ENCODE measurements around the gene CREB1.

CREB1 gene

DNA sequence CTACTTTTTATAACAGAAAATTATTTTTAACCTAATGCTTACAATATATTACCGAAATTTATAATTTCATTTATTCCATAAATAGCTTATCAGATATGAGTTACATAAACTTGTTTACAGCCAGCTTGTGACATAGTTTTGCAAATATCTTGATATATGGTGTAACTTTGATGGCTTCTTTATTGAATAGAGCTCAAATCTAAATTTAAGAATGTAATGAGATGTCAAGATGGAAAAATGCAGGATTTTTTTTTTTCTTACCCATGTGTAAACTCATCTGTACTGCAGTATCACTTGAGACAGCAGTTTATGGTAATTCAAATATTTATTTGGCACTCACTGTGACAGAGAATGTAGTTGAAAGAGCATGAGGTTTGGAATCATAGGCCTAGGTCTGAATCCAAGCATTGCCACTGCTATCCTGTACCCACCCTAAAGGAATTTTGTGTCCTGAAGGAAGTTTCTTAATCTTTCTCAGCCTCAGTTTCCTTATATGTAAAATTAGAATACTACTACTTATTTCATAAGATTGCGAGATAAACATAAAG, 3.8 kb downstream of the CREB1 start:
- Histone ChIP-seq H3K27me3 (no peaks in the 10 kb centered on the region), H3K4me2 (peak overlapping the region; percentile 89), H3K4me3 (no peak overlapping the region), H3K9ac (no peak overlapping the region), H3K9me3 (peaks cover 8% of the 10 kb centered on the region; the same call in 1 of the 2 replicates), H4K20me1 (peaks cover 78% of the 10 kb centered on the region), H3K4me1 (peaks cover 43% of the 10 kb centered on the region), H3K27ac (no peak overlapping the region), H3K36me3 (peaks cover 38% of the 10 kb centered on the region)
- TF ChIP-seq Cebpa-rat (IDR thresholded peaks at IDR 0.05), result no peak

DNA sequence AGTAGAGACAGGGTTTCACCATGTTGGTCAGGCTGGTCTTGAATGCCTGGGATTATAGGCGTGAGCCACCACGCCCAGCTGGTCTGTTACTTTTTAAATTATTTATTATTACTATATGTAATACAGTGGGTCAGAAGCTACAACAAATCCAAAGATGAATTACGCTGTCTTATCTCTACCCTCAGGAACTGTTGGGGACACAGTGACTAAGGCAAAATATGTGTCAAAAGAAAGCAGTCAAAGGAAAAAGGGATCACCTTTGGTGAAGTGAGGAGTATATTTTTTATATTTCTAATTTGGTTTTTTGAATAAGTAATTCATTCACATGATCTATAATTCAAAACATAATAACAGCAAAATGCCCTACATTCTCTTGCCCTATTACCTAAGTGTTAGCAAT, 4.7 kb downstream of the CREB1 start:
- H3K4me2 ChIP-seq, result peak overlapping the region; percentile 31
- H3K4me3 ChIP-seq, result no peak overlapping the region

DNA sequence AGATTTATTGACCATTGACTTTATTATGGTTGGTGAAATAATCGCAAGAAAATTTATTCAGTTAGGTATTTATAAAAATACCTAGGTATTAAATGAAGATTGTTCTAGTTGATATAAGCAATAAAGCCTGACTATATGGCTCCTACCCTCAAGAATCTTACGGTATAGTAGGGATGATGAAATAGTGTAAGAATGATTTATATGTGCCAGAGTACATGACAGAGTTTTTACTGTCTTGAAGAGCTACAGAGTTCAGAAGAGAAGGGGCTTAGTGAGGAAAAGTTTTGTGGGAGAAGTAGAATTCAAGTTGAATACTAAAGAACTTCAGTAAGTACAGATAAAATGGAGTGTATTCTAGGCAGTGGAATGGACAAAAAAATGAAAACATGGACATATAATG, 9.7 kb downstream of the CREB1 start:
- Histone ChIP-seq H3K36me3 (peaks cover 80% of the 10 kb centered on the region), H3K9me3 (peaks cover 21% of the 10 kb centered on the region; the same call in 1 of the 2 replicates), H3K9ac (no peak overlapping the region), H3K27me3 (no peaks in the 10 kb centered on the region), H3K4me3 (no peak overlapping the region), H3K4me2 (no peak overlapping the region), H4K20me1 (peaks cover 94% of the 10 kb centered on the region), H3K27ac (no peak overlapping the region), H3K4me1 (peaks cover 7% of the 10 kb centered on the region)
- no peak for TF ChIP-seq Cebpa-rat (IDR thresholded peaks at IDR 0.05)

More for the DNA sequence above, 4.7 kb downstream of the CREB1 start:
- no peak overlapping the region for H3K9ac ChIP-seq
- H3K9me3 ChIP-seq, result peaks cover 14% of the 10 kb centered on the region; the same call in 1 of the 2 replicates
- TF ChIP-seq Cebpa-rat (IDR thresholded peaks at IDR 0.05), result no peak
- no peaks in the 10 kb centered on the region for H3K27me3 ChIP-seq
- peaks cover 36% of the 10 kb centered on the region for H3K4me1 ChIP-seq
- no peak overlapping the region for H3K27ac ChIP-seq
- H3K36me3 ChIP-seq, result peaks cover 46% of the 10 kb centered on the region
- H4K20me1 ChIP-seq, result peaks cover 85% of the 10 kb centered on the region

DNA sequence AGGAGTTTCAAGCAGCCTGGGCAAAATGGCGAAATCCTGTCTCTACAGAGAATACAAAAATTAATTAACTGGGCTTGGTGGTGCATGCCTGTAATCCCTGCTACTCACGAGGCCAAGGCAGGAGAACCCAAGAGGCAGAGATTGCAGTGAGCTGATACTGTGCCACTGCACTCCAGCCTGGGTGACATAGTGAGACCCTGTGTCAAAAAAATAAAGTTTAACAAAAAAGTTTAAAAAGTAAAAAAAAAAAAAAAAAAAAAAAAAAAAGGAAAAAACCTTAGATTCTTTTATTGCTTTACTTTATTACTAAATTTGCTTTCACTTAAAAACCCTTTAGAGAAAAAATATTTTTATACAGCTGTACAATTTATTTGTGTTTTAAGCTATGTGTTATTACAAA, 10.7 kb downstream of the CREB1 start:
- Histone ChIP-seq H3K4me1 (no peaks in the 10 kb centered on the region), H3K4me3 (no peak overlapping the region), H3K36me3 (peaks cover 86% of the 10 kb centered on the region), H3K4me2 (no peak overlapping the region), H4K20me1 (peaks cover 96% of the 10 kb centered on the region), H3K9ac (no peak overlapping the region), H3K9me3 (peaks cover 21% of the 10 kb centered on the region; the same call in 1 of the 2 replicates), H3K27ac (no peak overlapping the region), H3K27me3 (no peaks in the 10 kb centered on the region)
- TF ChIP-seq Cebpa-rat (IDR thresholded peaks at IDR 0.05), result no peak

DNA sequence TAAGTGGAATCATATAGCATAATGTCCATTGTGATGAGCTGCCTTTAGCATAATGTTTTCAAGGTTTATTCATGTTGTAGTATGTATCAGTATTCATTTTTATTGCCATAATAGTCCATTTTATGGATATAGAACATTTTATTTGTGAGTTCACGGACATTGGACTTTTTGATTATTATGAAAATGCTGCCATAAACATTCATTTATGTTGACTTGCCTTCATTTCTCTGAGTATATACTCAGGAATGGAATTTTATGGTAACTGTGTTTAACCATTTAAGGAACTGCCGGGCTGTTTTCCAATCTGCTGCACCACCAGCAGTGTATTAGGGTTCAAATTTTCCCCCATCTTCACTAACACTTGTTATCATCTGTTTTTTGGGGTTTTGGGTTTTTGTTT, 12.2 kb downstream of the CREB1 start:
- Histone ChIP-seq H3K36me3 (peaks cover 86% of the 10 kb centered on the region), H3K4me1 (no peaks in the 10 kb centered on the region), H3K27ac (no peak overlapping the region), H3K27me3 (no peaks in the 10 kb centered on the region), H3K4me3 (no peak overlapping the region), H3K9me3 (peaks cover 17% of the 10 kb centered on the region; the same call in 1 of the 2 replicates), H3K9ac (no peak overlapping the region), H3K4me2 (no peak overlapping the region), H4K20me1 (peaks cover 98% of the 10 kb centered on the region)
- no peak for TF ChIP-seq Cebpa-rat (IDR thresholded peaks at IDR 0.05)

DNA sequence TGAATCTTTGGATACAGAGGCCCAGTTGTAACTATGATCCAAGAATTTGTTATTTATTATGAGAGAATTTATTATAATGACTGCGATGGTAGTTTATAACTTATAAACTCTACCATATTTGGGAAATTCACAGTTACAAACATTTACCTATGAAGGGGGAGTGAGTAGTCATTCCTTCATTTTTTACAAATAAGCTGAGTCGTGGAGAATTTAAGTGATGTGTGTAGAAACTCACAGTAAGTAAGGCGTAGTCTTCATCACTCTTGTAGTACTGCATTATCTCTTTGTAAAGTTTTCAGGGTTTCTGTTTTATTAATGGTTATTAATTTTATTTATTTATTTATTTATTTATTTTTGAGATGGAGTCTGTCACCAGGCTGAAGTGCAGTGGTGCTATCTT, 13.5 kb downstream of the CREB1 start:
- Histone ChIP-seq H3K4me2 (no peak overlapping the region), H3K27me3 (no peaks in the 10 kb centered on the region), H3K36me3 (peaks cover 74% of the 10 kb centered on the region), H3K9ac (no peak overlapping the region), H3K27ac (no peak overlapping the region), H4K20me1 (peaks cover 98% of the 10 kb centered on the region), H3K9me3 (peaks cover 15% of the 10 kb centered on the region; the same call in 1 of the 2 replicates), H3K4me3 (no peak overlapping the region), H3K4me1 (no peaks in the 10 kb centered on the region)
- TF ChIP-seq Cebpa-rat (IDR thresholded peaks at IDR 0.05), result no peak

DNA sequence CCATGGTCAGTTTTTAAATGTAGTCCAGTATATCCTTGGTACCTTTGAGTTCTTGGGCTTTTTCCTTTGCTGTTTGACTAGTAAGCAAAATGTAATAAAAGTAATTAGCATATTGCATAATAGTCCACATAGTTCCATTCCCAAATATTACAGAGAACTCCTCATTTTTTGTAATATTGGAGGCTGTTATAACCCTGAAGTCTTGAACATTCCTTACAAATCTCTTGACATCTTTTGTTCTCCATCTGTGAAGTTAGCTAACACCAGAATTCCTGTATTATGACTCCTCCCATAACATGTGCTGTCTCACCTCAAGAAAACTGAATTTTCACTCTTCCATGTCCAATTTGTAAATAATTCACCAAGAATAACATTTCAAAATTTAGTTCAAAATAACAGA, 17.1 kb downstream of the CREB1 start:
- Histone ChIP-seq H3K4me1 (no peaks in the 10 kb centered on the region), H3K9ac (no peak overlapping the region), H3K9me3 (peaks cover 3% of the 10 kb centered on the region; the same call in 1 of the 2 replicates), H3K36me3 (peaks cover 55% of the 10 kb centered on the region), H3K4me2 (no peak overlapping the region), H3K27ac (no peak overlapping the region), H3K4me3 (no peak overlapping the region), H4K20me1 (peaks cover 100% of the 10 kb centered on the region), H3K27me3 (no peaks in the 10 kb centered on the region)
- no peak for TF ChIP-seq Cebpa-rat (IDR thresholded peaks at IDR 0.05)

DNA sequence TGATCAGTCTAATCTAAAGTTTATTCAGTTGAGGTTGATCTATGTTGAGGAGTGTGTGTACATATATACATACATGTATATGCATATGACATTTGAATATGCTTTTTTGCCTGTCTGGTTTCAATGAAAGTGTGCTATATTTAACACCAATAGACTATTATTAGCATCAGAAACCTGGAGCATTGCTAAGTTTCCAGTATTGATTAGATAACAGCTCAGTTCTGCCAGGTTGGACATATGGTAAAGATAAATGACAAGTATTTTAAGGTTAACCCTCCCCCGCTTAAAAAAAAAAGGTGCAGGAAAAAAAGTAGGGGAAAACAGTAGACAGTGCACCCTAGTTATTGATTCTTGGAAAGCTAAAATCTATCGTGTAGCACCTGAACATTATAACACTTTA, 19.4 kb downstream of the CREB1 start:
- no peak overlapping the region for H3K27ac ChIP-seq

DNA sequence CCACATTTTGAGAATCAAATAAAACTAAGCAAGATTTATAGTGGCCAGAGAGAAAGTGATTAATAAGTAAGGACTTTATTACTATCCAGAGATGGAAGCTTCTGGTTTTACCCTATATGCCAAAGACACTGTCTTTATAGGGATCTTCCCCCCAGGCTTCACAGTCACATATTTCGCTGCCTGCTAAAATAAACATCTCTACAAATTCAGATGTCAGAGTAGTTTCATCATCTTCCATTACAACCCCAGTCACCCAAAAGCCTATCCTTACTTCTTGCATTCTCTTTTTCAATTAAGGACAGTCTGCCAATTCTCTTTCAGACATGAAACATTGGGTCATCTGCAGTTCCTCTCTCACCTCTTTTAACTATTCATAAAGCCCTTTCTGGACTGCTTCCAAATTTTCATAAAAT, 28.3 kb downstream of the CREB1 start:
- TF ChIP-seq Cebpa-rat (IDR thresholded peaks at IDR 0.05), result no peak
- Histone ChIP-seq H3K9ac (no peak overlapping the region), H3K4me1 (no peaks in the 10 kb centered on the region), H3K27ac (no peak overlapping the region), H3K4me2 (no peak overlapping the region), H3K4me3 (no peak overlapping the region), H3K9me3 (no peaks in the 10 kb centered on the region), H4K20me1 (peaks cover 50% of the 10 kb centered on the region), H3K36me3 (peaks cover 77% of the 10 kb centered on the region), H3K27me3 (no peaks in the 10 kb centered on the region)

More for the DNA sequence above, 19.4 kb downstream of the CREB1 start:
- H3K9me3 ChIP-seq, result no peaks in the 10 kb centered on the region
- no peak overlapping the region for H3K4me2 ChIP-seq
- no peaks in the 10 kb centered on the region for H3K27me3 ChIP-seq
- H3K4me3 ChIP-seq, result no peak overlapping the region
- no peaks in the 10 kb centered on the region for H3K4me1 ChIP-seq
- H4K20me1 ChIP-seq, result peaks cover 100% of the 10 kb centered on the region
- H3K9ac ChIP-seq, result no peak overlapping the region
- no peak for TF ChIP-seq Cebpa-rat (IDR thresholded peaks at IDR 0.05)
- peaks cover 44% of the 10 kb centered on the region for H3K36me3 ChIP-seq

DNA sequence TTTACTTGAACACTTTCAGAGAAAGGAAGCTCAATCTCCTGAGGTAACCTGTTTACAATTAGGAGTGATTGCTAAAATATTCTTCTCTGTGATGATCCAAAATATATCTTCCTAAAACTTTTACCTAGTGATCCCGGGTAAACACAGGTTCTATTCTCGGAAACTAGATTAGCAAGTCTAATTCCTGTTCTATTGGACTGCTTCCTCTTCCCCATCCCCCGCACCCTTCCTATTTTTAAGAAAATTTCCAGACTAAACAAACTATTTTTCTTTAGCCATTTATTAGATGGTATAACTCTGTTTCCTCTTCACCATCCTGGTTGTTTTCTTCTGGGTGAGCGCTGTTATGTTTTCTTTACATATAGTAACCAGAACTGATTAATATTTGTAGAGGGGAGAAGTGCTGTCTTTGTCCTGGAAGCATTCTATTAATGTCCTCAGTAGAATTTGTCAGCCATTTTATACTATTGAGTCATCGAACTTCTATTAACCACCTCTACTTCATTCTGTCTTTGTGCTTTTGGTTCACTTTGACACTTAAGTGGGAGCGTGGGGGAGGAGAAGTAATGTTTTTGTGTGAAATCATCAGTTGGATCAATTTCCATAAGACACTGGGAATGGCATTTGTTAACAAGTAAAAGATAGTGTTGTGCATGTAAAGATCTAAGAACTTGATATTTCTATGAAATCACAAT, 31.8 kb downstream of the CREB1 start:
- Histone ChIP-seq H3K4me3 (no peak overlapping the region), H3K9me3 (no peaks in the 10 kb centered on the region), H3K4me2 (no peak overlapping the region), H3K4me1 (no peaks in the 10 kb centered on the region), H4K20me1 (peaks cover 33% of the 10 kb centered on the region), H3K9ac (no peak overlapping the region), H3K36me3 (peaks cover 90% of the 10 kb centered on the region), H3K27me3 (no peaks in the 10 kb centered on the region), H3K27ac (no peak overlapping the region)
- no peak for TF ChIP-seq Cebpa-rat (IDR thresholded peaks at IDR 0.05)

Data from BLaER1 (cell line).